HG02970 (cell line): ENCODE measurements around the gene FAM151A.
"Not testable (repeated sequence)": the region's sequence is repeated elsewhere in the genome, so short reads cannot be mapped to it uniquely, and the experiment has no call there.

Experiments used
- ATAC-seq: cut with Tn5 transposase; IDR thresholded peaks from one replicate; pipeline ENCODE4 v1.9.1; 2021; ENCODE audit warnings: mild to moderate bottlenecking, moderate library complexity, moderate number of reproducible peaks; ENCODE audit not compliant: unreplicated experiment, low FRiP score

FAM151A gene

GRCh38 chr1:54640361-54640760, 17.0 kb upstream of the FAM151A start:
- ATAC-seq = no peak

- ATAC-seq = not testable (repeated sequence)
Observed at GRCh38 chr1:54636461-54637446, 13.4 kb upstream of the FAM151A start.

DNA sequence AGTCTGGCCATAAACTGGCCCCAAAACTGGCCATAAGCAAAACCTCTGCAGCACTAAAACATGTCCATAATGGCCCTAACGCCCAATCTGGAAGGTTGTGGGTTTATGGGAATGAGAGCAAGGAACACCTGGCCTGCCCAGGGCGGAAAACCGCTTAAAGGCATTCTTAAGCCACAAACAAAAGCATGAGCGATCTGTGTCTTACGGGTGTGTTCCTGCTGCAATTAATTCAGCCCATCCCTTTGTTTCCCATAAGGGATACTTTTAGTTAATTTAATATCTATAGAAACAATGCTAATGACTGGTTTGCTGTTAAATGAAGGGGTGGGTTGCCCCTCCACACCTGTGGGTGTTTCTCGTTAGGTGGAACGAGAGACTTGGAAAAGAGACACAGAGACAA, 12.5 kb upstream of the FAM151A start:
- ATAC-seq = not testable (repeated sequence)

DNA sequence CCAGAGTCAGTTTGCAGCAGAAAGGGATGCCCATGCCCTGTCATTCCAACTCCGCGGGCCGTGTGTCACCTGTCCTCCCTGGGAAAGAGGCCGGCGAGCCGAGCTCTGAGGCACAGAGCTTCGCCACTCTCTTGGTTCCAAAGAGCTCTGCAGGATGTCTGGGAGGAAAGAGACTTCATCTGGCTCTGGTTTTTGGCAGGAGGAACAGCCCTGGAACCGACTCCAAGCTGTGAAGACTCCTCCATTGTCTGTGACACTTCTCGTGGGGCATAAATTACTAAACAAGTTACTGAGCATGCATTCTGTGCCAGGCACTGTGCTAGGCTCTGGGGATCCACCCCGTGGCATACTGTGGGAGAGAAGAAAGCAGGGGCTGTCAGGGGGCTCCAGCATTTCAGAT, 3.9 kb upstream of the FAM151A start:
- no peak for ATAC-seq

GRCh38 chr1:54624466-54625464, 1.4 kb upstream of the FAM151A start:
- ATAC-seq = no peak

GRCh38 chr1:54619749-54620148, 3.6 kb downstream of the FAM151A start:
- ATAC-seq = no peak

GRCh38 chr1:54615531-54616279, 7.6 kb downstream of the FAM151A start:
- no peak for ATAC-seq

- ATAC-seq = no peak
Observed at GRCh38 chr1:54614563-54614962, 8.8 kb downstream of the FAM151A start.

DNA sequence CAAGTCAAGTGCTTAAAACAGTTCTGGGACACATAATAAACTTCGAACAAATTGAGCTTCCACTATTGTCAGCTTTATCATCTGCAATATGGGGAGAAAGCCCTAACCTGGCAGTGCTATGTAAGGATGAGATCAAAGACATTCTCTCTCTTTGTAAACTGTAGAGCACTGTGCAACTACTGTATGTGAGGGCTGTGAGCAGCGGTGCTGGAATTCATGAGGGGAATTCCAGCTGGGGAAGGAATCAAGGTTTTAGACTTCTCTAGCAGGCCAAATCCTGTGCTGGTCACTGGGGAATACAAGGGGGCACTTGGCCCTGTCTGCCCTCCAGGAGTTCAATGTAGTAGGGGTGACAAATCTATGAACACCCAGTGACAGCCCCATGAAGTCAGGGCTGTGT, 9.3 kb downstream of the FAM151A start:
- ATAC-seq = no peak

DNA sequence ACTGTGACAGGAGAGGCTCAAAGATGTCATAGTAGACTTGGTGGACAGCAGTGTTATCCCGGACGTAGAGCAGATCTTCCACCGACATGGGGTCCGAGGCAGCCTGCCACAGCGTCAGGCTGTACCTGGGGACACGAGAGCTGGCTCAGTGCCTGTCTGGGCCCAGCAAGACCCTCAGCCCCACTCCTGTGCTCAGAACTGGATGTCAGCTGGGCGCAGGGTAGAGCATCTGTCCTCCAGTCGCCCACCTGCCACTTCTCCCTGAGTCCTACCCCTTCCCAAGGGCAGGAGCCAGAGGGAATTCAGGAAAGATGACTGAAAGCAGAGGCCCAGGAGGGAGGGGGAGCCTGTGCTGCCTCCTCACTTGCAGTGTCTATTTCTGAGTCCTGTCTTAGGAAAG, 11.7 kb downstream of the FAM151A start:
- no peak for ATAC-seq

- no peak for ATAC-seq
Observed at GRCh38 chr1:54610601-54611580, 12.4 kb downstream of the FAM151A start.

DNA sequence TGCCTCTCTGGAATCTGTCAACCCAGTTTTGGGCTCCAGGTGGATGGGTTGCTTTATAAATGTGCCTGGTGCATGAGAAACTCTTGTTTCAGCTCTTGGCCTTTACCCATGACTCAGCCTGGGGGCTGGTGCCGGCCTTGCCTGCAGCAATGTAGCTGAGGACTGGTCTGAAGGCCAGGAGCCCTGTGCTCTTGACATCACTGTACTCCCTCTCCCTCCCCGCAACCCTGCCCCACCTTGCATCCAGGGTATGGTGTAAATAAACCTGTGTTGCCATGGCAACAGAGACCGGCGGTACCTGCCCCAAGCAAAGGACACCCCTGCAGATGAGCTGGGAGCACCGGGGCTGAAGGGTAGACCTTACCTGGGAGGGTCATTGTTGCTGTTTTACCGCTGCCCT, 13.3 kb downstream of the FAM151A start:
- ATAC-seq = no peak

GRCh38 chr1:54609301-54609921, 13.9 kb downstream of the FAM151A start:
- no peak for ATAC-seq

DNA sequence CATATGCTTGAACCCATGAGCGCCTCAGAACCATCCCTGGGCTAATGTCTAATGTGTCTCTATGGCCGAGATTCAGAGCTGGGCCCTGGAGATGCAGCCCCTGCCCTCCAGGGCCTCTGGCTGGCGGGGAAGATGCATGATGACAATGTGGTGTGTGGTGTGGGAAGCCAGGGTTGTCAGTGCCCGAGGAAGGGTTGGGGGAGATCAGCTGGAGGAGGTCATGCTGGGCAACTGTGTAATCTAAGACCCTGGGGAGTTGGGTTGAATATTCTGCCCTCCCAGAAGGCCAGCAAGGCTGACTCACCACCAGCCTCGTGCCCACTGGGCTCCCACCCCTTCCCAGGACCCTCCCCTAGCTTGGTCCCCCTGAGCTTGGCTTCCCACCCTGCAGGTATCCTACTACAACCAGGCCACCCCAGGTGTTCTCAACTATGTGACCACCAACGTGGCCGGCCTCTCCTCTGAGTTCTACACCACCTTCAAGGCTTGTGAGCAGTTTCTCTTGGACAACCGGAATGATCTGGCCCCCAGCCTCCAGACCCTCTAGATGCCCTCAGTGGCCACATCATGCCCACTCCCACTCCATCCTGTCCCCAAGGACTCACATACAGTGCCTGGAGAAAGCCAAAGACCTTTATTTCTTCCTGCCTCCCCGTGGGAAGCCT, 14.6 kb downstream of the FAM151A start:
- ATAC-seq = no peak

- ATAC-seq = no peak
Observed at GRCh38 chr1:54607821-54608565, 15.3 kb downstream of the FAM151A start.

GRCh38 chr1:54606990-54607325, 16.4 kb downstream of the FAM151A start:
- ATAC-seq = no peak

- no peak for ATAC-seq
Observed at GRCh38 chr1:54606096-54606989, 17.0 kb downstream of the FAM151A start.
